ENCODE measurements around the gene PWWP2B. TPM values are rescaled to one million over a fixed set of nuclear protein-coding genes. Genes with fewer than 3 reads are reported as not detected.

PWWP2B gene
- total RNA-seq, 1 donor from 2014 or later: 19.9 TPM

- DNase-seq (no peak), ATAC-seq (no peak)
- intact Hi-C loops (cut with micrococcal nuclease): no loop called here
These were observed 25.1 kb downstream of the PWWP2B start for GRCh38 chr10:132421847-132422751.

DNA sequence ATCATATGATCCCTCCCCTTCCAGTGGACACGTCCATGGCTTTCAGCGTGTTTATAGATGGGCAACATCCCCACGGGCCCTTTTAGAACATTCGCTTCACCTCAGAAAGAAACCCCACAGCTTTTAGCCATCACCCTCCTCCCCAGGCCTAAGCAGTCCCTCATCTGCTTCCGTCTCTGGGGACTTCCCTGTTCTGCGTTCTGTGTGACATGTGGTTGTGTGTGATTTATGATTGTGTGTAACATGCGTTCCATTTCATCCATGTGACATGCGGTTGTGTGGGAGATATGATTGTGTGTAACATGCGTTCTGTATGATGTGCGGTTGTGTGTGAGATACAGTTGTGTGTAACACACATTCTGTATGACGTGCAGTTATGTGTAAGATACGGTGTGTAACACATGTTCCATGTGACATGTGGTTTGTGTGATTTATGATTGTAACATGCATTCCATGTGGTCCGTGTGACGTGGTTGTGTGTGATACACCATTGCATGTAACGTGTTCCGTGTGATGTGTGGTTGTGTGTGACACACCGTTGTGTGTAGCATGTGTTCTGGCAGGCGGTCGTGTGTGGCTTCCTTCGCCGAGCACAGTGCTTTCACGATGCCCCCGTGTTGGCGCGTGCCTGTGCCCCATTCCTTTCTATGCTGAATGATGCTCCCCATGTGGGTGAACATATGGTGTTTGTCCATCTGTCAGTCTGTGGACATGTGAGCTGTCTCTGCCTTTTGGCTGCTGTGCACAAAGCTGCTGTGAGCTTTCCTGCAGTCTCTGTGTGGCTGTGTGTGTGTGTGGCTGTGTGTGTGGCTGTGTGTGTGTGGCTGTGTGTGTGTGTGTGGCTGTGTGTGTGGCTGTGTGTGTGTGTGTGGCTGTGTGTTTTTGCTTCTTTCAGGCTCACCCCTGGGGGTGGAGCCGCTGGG, 26.2 kb downstream of the PWWP2B start:
- intact Hi-C loops (cut with micrococcal nuclease): no loop called here
- DNase-seq (no peak), ATAC-seq (no peak)

- intact Hi-C loops (cut with micrococcal nuclease): no loop called here
- no peak for DNase-seq
- ATAC-seq: no peak
These were observed 27.2 kb downstream of the PWWP2B start for GRCh38 chr10:132423966-132424861.

DNA sequence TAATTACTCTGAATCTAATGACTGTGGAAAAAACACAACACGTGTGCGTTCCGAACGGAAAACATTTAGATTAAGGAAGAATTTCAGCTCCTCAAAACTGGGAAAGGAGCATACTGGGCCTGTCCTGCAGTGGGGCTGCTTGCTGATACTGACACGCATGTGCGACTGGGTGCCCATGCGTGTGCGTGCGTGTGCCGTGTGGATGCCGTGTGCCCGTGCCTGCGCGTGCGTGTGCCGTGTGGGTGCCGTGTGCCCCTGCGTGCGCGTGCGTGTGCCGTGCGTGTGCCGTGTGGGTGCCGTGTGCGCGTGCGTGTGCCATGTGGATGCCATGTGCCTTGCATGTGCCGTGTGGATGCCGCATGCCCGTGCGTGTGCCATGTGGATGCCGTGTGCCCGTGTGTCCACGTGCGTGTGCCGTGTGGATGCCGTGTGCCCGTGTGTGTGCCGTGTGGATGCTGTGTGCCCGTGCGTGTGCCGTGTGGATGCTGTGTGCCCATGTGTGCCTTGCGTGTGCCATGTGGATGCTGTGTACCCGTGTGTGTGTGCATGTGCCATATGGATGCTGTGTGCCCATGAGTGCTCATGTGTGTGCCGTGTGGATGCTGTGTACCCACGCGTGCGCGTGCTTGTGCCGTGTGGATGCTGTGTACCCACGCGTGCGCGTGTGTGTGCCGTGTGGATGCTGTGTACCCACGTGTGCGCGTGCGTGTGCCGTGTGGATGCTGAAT, 28.2 kb downstream of the PWWP2B start:
- ATAC-seq: no peak
- intact Hi-C loops (cut with micrococcal nuclease): no loop called here
- DNase-seq: no peak

- ATAC-seq (no peak), DNase-seq (no peak)
- intact Hi-C loops (cut with micrococcal nuclease): no loop called here
These were observed 28.8 kb downstream of the PWWP2B start for GRCh38 chr10:132425757-132426155.

GRCh38 chr10:132427006-132427771, 30.2 kb downstream of the PWWP2B start:
- intact Hi-C loops (cut with micrococcal nuclease): no loop called here
- DNase-seq (no peak), ATAC-seq (no peak)

- intact Hi-C loops (cut with micrococcal nuclease): no loop called here
- DNase-seq (no peak), ATAC-seq (no peak)
These were observed 31.0 kb downstream of the PWWP2B start for GRCh38 chr10:132427939-132428367.

DNA sequence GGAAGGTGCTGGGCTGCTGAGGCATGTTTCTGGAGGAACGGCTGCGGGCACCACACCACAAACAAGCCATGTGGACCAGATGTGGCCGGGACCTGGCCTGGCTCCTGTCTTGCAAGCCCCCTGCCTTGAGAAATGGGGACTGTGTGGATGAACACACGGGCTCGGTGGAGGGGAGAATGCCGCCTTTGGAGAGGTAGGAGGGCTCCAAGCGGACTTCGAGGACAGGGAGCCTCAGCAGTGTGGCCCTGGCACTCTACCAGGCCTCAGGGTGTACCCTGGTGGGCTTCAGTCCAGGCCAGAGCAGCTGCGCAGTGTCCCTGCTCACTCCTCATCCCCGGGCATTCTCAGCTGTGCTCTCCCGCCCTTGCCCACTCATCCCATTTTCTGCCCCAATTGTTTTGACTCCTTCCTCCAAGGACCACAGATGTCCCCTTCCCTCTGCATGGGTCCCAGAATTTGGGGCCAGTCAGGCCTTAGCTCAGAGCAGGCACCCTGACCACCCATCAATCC, 31.5 kb downstream of the PWWP2B start:
- no peak for ATAC-seq
- intact Hi-C loops (cut with micrococcal nuclease): no loop called here
- DNase-seq: no peak

GRCh38 chr10:132429281-132430230, 32.6 kb downstream of the PWWP2B start:
- ATAC-seq (no peak), DNase-seq (no peak)
- intact Hi-C loops (cut with micrococcal nuclease): no loop called here

DNA sequence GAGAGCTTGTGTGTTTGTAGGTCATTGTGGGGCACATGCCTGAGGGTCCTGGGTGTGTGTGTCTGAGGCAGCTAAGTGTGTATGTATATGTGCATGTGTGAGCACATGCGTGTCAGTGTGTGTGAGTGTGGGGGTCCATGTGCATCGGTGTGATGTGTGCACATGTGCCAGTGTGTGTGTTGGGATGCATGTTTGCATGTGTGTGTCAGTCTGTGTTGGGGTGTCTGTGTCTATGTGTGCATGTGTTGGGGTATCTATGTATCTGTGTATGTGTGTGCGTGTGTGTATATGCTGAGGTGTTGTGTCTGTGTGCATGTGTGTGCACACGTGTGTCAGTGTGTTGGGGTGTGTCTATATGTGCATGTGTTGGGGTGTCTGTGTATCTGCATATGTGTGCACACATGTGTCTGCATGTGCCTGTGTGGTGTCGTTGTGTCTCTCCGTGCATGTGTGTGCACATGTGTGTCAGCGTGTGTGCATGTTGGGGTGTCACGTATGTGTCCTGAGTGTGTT, 33.3 kb downstream of the PWWP2B start:
- no peak for DNase-seq
- intact Hi-C loops (cut with micrococcal nuclease): no loop called here
- ATAC-seq: no peak

DNA sequence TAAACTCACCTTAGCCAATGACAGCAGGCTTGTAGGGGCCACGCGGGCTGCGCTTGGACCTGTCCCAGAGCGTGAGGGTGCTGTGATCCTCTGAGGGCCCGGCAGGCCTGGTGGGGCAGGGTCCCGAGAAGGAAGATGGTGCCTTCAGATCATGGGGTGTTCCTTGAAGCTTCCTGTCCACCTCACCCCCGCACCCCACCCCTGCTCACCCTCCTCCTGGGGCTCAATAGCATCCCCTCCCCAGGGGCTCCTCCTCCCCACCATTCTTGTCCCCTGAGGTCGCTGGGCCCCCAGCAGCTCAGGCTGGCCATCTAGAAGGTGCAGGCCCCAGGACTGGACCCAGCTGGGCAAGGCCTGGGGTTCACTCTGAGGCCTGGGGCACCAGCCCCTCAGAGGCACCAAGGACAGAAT, 33.9 kb downstream of the PWWP2B start:
- ATAC-seq: no peak
- intact Hi-C loops (cut with micrococcal nuclease): no loop called here
- no peak for DNase-seq

GRCh38 chr10:132431537-132432175, 34.7 kb downstream of the PWWP2B start:
- intact Hi-C loops (cut with micrococcal nuclease): no loop called here
- DNase-seq (no peak), ATAC-seq (no peak)

DNA sequence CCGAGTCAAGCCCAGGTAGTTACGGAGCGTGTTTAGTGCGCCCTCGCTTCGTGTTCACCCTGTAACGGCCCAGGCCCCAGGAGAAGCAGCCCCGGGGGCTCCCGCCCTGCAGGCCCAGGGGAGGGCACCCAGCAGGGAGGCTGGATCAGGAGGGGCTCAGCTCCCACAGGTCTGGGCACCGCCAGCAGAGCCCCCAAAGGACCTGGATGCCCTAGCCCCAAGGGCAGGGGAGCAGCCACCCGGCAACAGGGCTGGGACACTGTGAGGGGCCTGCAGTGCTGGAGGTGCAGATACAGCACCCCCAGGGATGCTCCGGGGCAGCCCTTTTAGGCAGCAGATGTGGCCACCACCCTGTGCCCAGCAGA, 35.2 kb downstream of the PWWP2B start:
- ATAC-seq (no peak), DNase-seq (no peak)
- intact Hi-C loops (cut with micrococcal nuclease): no loop called here

DNA sequence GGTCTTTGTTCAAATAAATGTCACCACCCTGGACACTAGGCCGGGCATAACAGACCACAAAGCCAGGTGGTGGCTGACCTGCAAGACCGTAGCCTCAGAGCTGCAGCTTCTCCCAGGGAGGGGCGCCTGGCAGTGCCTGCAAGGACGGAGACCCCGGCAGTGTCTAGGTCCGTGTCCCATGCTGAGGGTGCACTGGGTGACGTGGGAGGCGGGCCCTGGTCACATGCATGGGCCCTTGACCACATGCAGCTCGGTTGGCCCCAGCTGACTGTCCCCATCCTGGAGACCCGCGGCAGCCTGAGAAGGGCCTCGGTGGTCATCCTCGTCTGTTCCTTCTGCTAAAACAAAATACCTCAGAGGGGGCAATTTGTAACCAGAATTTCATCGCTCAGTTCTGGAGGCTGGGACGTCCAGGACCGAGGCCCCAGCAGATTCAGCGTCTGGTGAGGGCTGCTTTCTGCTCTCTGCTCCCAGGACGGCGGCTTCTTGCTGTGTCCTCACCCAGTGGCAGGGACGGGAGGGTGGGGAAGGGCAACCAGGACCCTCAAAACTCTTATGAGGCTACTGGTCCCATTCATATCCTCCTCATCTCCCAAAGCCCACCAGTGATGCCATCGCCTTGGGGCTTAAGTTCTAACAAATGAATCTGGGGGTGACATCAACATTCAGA, 36.8 kb downstream of the PWWP2B start:
- intact Hi-C loops (cut with micrococcal nuclease): no loop called here
- DNase-seq (no peak), ATAC-seq (no peak)

DNA sequence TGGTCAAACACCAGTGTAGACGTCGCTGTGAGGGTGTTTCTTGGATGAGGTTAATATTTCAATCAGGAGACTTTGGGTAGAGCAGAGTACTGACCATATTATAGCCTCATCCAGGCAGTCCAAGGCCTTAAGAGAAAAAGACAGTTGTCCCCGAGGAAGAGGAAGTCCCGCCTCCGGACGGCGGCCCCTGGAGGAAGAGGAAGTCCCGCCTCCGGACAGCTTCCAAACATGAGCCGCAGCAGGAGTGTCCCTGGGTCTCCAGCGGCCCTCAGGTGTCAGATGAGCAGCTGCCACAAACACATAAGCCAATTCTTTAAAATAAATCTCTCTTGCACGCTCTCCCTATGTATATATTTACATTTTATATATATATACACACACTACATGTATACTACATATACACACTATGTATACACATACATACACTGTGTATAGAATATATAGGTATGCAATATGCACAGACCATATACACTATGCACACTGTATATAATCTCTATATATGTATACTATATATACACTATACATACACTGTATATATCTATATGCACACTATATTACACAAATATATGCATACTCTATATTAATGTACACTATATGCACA, 37.5 kb downstream of the PWWP2B start:
- intact Hi-C loops (cut with micrococcal nuclease): no loop called here
- ATAC-seq (no peak), DNase-seq (peak; percentile 79)
